Transverse colon (tissue), 4 donors: ENCODE measurements around the gene S100A7A.

Experiments
- POLR2AphosphoS5 ChIP-seq, 3 donors: sonication (generic); formaldehyde crosslinking; IDR thresholded peaks; one replicate each; pipeline ENCODE4 v1.6.1; 2016; ENCODE audit warnings: antibody characterized with exemption in 3 of 3
- TF ChIP-seq, protein P1 (sequence below), 5 experiments: fragments of 200-600 bp in 3 of 5; fragments of 450-650 bp in 2 of 5; sonication (generic) in 3 of 5; IDR thresholded peaks; 1 replicate in 2 of 5; 2 replicates in 3 of 5; pipeline ENCODE4 v1.5.1; 2016 to 2017; ENCODE audit warnings: antibody characterized with exemption in 5 of 5, inconsistent platforms in 3 of 5, mild to moderate bottlenecking in 2 of 5, moderate library complexity in 1 of 5

DNA sequence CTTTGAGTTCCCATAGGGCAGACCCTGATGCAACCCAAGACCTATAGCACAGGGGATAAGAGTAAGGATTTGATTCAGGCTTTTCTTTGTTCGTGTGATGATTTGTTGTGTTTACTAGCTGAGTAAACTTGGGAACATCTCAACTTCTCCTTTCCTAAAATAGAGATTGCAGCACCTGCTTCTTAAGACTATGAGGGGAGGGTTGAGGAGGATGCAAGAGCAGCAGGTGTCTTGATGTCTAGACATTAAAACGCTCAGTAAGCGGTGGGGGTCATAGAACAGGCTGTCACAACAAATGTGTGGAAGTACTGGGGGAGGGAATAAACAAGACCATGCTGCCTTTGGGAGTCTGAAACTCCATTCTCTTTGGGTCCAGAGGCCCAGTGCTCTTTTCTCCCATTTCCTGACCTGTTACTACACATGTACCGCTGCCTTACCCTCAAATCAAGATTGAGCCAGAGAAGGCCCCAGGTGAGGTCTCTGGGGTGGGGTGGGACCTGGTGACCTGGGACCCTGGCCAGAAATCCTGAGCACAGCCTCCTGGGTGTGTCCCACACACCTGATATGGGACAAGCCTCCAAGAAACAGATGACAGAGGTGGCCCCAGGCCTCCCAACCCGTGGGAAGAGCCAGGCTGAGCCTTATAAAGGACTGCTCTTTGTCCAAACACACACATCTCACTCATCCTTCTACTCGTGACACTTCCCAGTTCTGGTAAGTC, at the start of gene S100A7A:
- TF ChIP-seq, protein P1, sequence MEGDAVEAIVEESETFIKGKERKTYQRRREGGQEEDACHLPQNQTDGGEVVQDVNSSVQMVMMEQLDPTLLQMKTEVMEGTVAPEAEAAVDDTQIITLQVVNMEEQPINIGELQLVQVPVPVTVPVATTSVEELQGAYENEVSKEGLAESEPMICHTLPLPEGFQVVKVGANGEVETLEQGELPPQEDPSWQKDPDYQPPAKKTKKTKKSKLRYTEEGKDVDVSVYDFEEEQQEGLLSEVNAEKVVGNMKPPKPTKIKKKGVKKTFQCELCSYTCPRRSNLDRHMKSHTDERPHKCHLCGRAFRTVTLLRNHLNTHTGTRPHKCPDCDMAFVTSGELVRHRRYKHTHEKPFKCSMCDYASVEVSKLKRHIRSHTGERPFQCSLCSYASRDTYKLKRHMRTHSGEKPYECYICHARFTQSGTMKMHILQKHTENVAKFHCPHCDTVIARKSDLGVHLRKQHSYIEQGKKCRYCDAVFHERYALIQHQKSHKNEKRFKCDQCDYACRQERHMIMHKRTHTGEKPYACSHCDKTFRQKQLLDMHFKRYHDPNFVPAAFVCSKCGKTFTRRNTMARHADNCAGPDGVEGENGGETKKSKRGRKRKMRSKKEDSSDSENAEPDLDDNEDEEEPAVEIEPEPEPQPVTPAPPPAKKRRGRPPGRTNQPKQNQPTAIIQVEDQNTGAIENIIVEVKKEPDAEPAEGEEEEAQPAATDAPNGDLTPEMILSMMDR (IDR thresholded peaks at IDR 0.05) = no peak
- no peak for TF ChIP-seq POLR2AphosphoS5 (IDR thresholded peaks at IDR 0.05)
